GM18909 (cell line): ENCODE measurements around the gene OR5D13.

Experiments
- ATAC-seq: cut with Tn5 transposase; IDR thresholded peaks from one replicate; pipeline ENCODE4 v1.9.1; 2021; ENCODE audit warnings: mild to moderate bottlenecking; ENCODE audit not compliant: unreplicated experiment, poor library complexity

OR5D13 gene

GRCh38 chr11:55773138-55773537 is at the start of gene OR5D13:
Gene OR5D13, plus strand, starts transcription at chr11:55773438. Its CDS starts 0 bp downstream, at chr11:55773438.
- no peak for ATAC-seq

- ATAC-seq, result no peak
Measured at GRCh38 chr11:55726715-55727324, 46.4 kb upstream of the OR5D13 start.

DNA sequence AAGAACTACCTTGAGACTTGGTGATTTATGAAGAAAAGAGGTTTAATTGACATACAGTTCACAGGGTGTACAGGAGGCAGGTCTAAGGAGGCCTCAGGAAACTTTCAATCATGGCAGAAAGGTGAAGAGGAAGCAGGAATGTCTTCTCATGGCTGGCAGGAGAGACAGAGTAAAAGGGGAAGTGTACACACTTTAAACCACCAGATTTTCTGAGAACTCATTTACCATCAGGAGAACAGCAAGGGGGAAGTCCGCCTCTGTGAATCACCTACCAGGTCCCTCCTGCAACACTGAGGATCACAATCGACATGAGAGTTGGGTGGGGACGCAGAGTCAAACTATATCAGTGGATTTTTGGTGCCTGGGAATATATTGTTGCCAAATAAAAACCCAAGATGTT is 40.3 kb upstream of the OR5D13 start:
- no peak for ATAC-seq

DNA sequence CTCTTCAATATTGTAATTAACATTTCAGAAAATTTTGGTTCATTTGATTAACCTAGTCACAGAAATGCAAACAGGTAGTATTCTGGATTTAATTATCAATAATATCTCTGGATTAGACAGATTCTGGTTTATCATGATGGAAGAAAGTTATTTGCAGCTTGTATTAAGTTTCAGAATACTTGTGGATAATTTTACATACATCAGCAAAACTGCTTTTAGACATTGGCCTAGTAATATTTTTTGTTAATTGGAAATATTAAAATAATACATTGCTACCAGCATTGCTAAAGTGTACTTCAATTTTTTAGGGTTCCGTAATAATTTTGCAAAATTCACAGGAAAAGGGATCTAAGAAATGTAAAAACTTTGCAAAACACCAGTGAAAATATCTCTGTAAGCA is 18.4 kb downstream of the OR5D13 start:
- no peak for ATAC-seq

DNA sequence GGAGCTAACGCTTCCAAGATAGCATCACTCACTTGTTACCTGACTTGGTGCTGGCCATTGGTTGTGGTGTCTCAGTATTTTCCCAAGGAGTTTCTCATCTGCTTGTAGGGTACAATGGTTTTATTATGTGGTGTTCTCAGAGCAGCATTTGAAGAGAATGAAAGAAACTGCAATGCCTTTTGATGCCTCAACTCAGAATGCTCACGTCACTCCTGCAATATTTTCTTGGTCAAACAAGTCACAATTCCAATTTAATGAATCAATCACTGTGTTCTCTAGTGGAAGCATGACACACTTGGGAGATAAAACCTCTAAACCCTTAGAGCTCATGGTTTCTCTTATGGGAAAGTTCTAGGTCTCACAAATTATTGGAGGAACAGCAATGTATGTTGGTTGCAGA is 20.1 kb downstream of the OR5D13 start:
- ATAC-seq, result no peak

- ATAC-seq, result no peak
Measured at GRCh38 chr11:55795256-55795655, 22.0 kb downstream of the OR5D13 start, which contains the start of gene OR5D14. Gene OR5D14, plus strand, starts transcription at chr11:55795556. Its CDS starts 0 bp downstream, at chr11:55795556.

- no peak for ATAC-seq
Measured at GRCh38 chr11:55806248-55806647, 33.0 kb downstream of the OR5D13 start.

- no peak for ATAC-seq
Measured at GRCh38 chr11:55811067-55811466, 37.8 kb downstream of the OR5D13 start, which contains the start of gene OR5L1. Gene OR5L1, plus strand, starts transcription at chr11:55811367. Its CDS starts 100 bp downstream, at chr11:55811467.

DNA sequence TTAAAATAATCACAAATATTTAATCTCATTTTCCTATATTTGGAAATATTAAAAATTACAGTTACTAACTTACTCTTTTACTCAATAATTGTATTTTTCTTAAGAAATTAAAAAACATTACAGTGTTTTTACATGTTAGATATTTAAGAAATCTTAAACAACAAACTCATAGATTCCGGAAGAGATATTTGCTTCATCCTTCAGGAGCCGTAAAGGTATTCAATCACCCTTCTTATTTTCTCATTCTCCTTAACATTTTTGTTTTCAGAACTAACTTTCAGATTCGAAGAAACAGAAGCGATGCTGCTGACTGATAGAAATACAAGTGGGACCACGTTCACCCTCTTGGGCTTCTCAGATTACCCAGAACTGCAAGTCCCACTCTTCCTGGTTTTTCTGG is 46.1 kb downstream of the OR5D13 start, which contains the start of gene OR5D18:
Gene OR5D18, plus strand, starts transcription at position 301 of the 400 bp plus-strand sequence. Its CDS starts 0 bp downstream, at position 301.
- no peak for ATAC-seq
